ENCODE measurements around the gene ALKBH3. TPM values are rescaled to one million over a fixed set of nuclear protein-coding genes. Genes with fewer than 3 reads are reported as not detected.

The ALKBH3 gene
- total and polyA plus RNA-seq, 10 of the 15 experiments (the other 5 are each of a cell fraction or from before 2014, with no cell fraction given): 22.1 to 50.8 (median 38.5) TPM

- SMC1A ChIA-PET (ENCODE audit: uncharacterized antibody, unreplicated experiment): interaction anchor here (0.6 to 2.2 kb wide), 30 partner anchors 10 to 490 kb away, joined by 3 to 17 read pairs (median 4); partner anchors contain the start of gene HSD17B12
- no peaks in the 10 kb centered on the region for H3K79me2 ChIP-seq (ENCODE audit: control insufficient read depth, insufficient read depth, low read length)
- DNase-seq (ENCODE audit: low read depth, low spot score): peak; percentile 27
- H3K27me3 ChIP-seq (replicated peaks in 1 of 2; ENCODE audit: control insufficient read depth in 2 of 2, insufficient read depth in 2 of 2, low read length in 1 of 2): no peaks in the 10 kb centered on the region
- BruUV-seq (replicated peaks): no TSS peak
- no peak overlapping the region for H3K4me2 ChIP-seq (ENCODE audit: control insufficient read depth, insufficient read depth)
- H3K36me3 ChIP-seq (ENCODE audit: control insufficient read depth in 2 of 2, insufficient read depth in 2 of 2, low read length in 1 of 2): peaks cover 0 to 9% of the 10 kb centered on the region in 2 experiments; a peak in 2 of 4 replicates
- ATAC-seq: peak; percentile 95
- no peaks in the 10 kb centered on the region for H3K9me3 ChIP-seq (replicated peaks; ENCODE audit: control insufficient read depth, insufficient read depth, low read length)
- intact Hi-C loops (cut with micrococcal nuclease; ENCODE audit: unreplicated experiment): loop anchor here (1.0 to 5.0 kb wide), 2 partner anchors 275 to 348 kb away; no protein-coding TSS in a partner anchor
- in situ Hi-C loops (cut with MboI): no loop called here
- H3K27ac ChIP-seq (ENCODE audit: control insufficient read depth, insufficient read depth): no peak overlapping the region
- H4K20me1 ChIP-seq (ENCODE audit: control insufficient read depth, insufficient read depth): no peaks in the 10 kb centered on the region
- CTCF ChIA-PET: interaction anchor here (0.6 to 3.9 kb wide), 59 partner anchors 10 to 569 kb away, joined by 3 to 45 read pairs (median 4); no protein-coding TSS in a partner anchor
- no peak overlapping the region for H3K9ac ChIP-seq (ENCODE audit: control insufficient read depth, insufficient read depth, low read length)
- RAD21 ChIA-PET (ENCODE audit: unreplicated experiment): interaction anchor here (0.8 to 2.4 kb wide), 20 partner anchors 10 to 540 kb away, joined by 3 to 15 read pairs (median 4); partner anchors contain the start of genes API5 and HSD17B12
- H2AFZ ChIP-seq (ENCODE audit: control insufficient read depth, low read depth, low read length): no peak overlapping the region
- POLR2A ChIA-PET: interaction anchor here (0.6 kb wide), 1 partner anchor 19 kb away, joined by 3 read pairs; no protein-coding TSS in a partner anchor
- H3K4me1 ChIP-seq (ENCODE audit: control insufficient read depth, insufficient read depth, low read length): no peaks in the 10 kb centered on the region
- H3K4me3 ChIP-seq: no peak overlapping the region
- 44% methylated on average over 4 of the region's 4 CpGs for WGBS (ENCODE audit: insufficient coverage, insufficient replicate concordance, low lambda C conversion rate, missing lambda C conversion rate)
- FAIRE-seq: peak; percentile 27
- peak; percentile 79 to 92 (median 88); a peak in 5 of 6 replicates for TF ChIP-seq CTCF (IDR thresholded peaks at IDR 0.05 in 2 of 3, conservative IDR thresholded peaks at IDR 0.05 in 1 of 3; ENCODE audit: control insufficient read depth in 2 of 3, extremely low read depth in 1 of 3, insufficient read depth in 1 of 3, low read depth in 3 of 3, low read length in 3 of 3)
- TF ChIP-seq PRDM15 (CRISPR knock-in tag; IDR thresholded peaks at IDR 0.05): no peak
- no peak for TF ChIP-seq ZBTB40 (IDR thresholded peaks at IDR 0.05; ENCODE audit: borderline replicate concordance)
- no peak for TF ChIP-seq CEBPZ (IDR thresholded peaks at IDR 0.05; ENCODE audit: low read depth, low read length)
- TF ChIP-seq ZBED1 (IDR thresholded peaks at IDR 0.05; ENCODE audit: borderline replicate concordance): no peak
Measured at GRCh38 chr11:43852057-43852636, 28.5 kb upstream of the ALKBH3 start.

Data from GM12878 (cell line).